Dedifferentiated amniotic fluid mesenchymal stem cell (primary cell): Measurements from ENCODE around the gene EPAS1.
"Not testable (repeated sequence)": the region's sequence is repeated elsewhere in the genome, so short reads cannot be mapped to it uniquely, and the experiment has no call there.

Source experiments
- DNase-seq: peaks from one replicate; pipeline ENCODE4 v3.0.0-alpha.2; 2016; ENCODE audit errors: extremely low spot score

EPAS1 gene

DNA sequence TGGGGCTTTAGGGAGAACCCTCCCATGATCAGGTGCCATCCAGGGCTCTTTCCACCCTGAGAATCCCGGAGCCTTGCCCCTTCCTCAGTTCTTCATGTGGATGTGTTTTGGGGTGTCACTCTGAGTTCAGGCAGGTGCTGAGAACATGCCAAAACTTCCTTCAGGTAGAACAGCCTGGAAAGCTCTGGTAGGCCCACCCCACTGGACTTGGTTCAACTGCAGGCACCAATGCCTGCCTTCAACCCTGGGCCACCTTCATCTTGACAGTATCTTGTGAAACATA is 85.8 kb downstream of the EPAS1 start:
- DNase-seq: no peak

DNA sequence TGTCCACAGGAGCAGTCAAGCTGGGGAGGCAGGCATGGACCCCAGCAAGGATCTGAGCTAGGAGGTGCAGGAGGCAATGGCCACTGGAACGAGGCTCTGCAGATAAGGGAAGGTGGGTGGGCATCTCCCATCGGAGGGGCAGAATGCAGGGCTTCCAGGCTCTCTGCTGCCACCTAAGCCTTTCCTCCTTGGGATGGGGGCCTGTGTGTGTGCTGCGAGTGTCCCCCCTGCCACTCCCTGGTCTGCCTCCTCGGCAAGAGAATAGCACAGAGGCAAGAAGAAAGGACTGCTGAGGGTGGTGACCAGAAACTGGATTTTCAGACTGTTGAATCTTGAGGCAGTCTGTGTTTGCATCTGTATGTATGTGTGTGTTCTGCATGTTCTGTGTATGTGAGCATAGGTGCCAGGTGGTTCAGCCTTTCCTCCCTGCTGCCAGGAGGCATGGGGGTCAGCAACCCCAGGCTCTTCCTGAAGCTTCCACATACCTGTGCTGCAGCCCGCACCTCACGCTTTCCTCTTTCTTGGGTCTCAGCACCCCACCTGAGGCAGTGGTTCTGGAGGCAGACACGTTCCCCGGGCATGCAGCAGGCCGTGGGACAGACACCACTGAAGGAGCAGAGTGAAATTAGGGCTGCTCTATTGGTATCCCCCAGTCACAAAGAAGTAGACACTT is 86.7 kb downstream of the EPAS1 start:
- no peak for DNase-seq

DNA sequence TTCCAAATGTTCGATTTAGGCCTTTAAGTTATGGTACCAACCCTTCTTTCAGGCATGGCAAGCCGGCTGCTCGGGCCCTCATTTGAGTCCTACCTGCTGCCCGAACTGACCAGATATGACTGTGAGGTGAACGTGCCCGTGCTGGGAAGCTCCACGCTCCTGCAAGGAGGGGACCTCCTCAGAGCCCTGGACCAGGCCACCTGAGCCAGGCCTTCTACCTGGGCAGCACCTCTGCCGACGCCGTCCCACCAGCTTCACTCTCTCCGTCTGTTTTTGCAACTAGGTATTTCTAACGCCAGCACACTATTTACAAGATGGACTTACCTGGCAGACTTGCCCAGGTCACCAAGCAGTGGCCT is 87.2 kb downstream of the EPAS1 start:
- no peak for DNase-seq

DNA sequence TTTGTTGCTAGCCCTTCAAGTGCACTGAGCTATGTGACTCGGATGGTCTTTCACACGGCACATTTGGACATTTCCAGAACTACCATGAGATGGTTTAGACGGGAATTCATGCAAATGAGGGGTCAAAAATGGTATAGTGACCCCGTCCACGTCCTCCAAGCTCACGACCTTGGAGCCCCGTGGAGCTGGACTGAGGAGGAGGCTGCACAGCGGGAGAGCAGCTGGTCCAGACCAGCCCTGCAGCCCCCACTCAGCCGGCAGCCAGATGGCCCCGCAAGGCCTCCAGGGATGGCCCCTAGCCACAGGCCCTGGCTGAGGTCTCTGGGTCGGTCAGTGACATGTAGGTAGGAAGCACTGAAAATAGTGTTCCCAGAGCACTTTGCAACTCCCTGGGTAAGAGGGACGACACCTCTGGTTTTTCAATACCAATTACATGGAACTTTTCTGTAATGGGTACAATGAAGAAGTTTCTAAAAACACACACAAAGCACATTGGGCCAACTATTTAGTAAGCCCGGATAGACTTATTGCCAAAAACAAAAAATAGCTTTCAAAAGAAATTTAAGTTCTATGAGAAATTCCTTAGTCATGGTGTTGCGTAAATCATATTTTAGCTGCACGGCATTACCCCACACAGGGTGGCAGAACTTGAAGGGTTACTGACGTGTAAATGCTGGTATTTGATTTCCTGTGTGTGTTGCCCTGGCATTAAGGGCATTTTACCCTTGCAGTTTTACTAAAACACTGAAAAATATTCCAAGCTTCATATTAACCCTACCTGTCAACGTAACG is 88.8 kb downstream of the EPAS1 start:
- DNase-seq: no peak

DNA sequence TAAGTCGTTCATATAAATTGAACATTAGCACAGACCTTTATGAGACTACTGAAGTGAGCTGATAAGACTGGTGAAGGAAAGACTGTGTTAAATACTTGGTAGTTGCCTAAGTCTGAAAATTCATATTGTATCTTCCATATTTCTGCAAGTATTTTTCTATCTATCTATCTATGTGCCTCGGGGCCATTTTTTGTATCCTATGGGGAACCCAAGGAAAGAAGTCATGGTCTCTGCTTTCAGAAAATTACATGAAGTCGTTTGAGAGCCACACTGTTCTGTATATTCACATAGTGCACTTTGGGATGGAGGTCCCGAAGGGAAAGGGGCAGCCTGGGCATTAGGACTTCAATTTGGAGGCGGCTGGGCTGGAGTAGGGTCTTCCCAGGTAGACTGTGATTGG is 89.6 kb downstream of the EPAS1 start:
- no peak for DNase-seq

DNA sequence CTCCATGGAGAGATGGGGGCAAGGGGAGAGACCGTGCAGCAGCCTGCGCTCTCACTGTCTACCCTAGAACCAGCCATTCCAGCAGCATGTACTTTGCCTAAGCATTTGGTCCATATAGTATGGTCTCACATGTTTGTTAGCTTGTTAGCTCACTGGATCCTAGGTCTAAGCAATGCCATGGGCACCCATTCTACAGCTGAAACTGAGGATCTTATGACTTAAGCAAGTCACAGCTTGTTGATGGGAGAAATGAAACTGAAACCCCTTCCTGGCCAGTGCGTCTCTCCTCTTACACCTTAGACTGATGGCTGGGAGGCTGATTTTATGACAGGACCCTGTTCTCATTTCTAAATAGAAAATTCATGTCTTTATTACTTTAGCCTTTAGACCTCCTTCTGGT is 90.1 kb downstream of the EPAS1 start:
- no peak for DNase-seq

DNA sequence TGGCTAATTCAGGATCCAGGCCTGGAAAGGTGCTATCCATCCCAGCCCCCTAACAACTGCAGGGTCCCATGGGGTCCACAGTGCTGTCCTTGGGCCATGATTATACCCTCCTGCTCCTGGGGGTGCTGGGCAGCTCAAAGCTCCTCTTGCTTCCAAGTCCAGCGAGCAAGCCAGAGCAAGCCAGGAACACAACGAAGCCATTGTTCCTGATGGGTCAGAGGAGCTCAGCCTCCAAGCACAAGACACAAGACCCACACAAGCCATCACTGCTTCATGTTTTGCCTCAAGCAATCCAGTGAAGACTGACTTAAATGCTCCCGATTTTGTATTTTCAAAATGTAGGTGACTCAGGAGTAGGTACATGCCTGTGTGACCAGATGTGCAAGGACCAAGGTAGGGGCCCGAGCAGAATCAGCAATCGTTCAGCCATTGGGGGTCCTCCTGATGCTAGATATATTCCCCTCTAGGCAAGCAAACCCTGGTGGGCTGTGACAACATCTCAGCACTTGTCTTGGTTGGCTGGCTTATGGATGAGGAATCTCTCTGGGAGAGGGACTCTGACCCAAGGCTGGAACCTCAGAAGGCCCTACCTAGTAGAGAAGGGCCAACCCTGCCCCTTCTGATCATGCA is 90.8 kb downstream of the EPAS1 start:
- no peak for DNase-seq

DNA sequence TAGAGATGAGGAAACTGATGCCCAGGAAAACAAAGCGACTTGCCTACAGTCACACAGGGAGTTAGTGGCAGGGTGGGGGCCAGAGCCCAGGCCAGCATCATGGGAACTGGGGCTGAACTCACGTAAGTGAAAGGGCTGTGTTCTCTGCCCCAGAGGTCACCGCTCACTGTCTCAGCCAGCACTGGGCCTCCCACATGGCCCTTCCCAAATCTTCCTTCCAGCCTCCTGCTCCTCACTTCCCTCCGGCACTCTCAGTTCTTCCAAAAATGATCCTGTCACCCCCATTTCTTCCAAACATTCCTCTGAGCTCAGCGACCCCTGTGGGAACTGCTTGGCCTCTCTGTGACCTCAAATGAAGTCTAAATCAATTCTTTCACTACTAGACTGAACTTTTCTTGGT is 91.7 kb downstream of the EPAS1 start:
- DNase-seq: no peak

DNA sequence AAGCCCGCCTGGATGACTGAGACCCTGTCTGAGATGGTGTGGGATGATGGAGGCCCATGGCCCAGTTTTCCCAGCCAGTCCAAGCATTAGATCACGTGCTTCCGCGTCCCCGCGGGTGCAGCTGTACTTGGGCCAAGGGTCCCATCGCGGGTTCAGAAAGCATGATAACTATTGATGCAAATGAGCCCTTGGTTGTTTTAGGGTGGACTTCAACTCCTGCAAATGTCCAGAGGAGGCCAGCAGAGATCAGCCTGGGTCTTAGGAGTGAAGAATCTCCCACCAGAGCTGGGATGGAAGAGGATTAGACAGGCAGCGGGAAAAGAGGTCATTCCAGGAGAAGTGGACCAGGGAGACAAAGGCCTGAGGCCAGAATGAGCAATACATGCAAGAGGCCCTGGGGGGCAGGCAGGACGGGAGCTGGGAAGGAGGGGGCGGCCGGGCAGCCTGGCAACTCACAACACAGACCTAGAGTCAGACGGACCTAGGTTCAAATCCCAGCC is 92.3 kb downstream of the EPAS1 start:
- no peak for DNase-seq

DNA sequence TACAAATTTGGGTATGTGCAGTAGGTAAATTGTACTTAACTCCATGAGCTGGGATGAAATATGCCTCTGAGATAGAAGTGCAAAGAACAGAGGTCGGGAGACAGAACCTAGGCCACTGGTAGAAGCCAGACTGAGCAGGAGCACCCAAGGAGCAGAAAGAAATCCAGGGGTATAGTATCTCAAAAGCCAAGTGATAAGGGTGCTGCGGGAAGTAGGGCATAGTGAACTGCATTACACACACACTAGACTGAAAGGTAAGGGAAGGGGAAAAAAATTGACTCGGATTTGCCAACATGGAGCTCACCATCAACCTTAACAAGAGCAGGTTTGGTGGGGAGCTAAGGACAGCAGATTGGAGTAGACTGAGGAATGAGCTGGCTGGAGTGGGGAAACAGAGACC is 92.8 kb downstream of the EPAS1 start:
- no peak for DNase-seq

DNA sequence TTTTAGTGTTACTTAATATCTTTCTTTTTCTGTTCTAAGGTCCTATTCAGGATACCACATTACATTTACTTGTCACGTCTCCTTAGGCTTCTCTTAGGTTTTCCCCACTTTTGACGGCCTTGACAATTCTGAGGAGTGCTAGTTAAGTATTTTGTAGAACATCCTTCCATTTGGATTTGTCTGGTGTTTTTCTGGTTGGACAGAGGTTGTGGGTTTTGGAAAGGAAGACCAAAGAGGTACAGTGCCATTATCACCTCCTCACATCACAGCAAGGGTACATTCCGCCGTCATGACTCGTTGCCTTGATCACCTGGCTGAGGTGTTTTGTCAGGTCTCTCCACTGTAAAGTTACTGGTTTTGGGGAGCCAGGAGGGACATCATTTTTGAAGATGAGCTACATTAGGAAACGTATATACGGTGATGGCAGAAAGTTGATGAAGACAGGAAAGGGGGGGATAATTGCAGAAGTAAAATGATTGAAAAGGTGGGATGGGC is 93.7 kb downstream of the EPAS1 start:
- DNase-seq: no peak

DNA sequence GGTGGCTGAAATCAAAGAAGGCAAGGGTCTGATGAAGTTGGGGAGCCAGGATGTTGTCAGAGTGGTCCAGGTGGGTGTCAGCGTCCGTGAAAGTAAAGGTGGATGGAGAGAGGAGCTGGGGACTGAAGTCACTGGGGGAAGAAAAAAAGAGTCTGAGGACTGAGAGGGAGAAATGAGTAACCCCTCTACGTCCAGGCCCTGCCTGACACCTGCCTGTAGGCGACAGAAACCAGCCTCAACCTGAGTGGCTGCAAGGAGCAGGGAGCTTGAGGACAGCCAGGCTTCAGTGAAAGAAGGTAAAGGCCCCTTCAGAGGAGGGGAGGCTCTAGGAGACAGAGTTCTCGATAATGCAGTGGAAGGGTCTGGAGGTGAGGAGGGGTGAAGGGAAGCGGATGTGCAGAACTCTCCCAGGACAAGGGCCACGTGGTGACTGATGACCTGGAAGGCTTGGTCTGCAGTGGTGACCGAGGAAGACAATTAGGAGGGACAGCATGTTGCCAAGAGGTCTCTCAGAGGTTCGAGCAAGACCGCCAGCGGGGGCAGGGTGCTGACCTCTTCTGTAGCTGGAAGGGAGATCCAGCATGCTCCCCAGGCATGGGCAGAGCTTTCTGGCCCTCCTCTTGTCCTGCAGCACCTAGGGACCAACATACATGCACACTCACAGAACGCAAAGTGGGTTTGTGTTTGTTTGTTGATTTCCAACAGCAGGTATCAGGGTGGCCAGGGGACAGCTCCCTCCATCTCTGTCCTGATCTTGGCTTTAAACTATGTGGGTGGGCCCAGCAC is 95.5 kb downstream of the EPAS1 start:
- no peak for DNase-seq

DNA sequence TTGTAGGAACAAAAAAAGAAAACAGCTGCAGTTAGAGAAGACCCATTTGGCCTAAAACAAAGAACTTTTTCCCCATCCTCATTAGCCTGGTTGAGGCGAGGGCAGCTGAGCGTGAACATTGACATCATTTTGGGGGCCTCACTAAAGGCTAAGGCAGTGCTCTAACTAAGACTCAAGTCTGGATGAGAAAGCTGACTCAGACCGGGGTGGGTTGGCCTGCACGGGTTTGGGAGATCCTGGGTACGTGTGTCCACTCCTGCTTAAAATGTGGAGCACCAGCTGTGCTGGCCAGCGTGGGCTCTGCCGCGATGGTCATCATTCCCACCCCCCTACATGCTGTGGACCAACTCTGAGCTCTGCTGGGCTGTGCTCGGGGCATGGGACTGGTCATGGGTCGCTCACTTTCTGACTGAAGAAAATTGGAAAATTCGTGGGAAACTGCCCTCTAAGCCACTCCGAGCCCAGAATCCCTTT is 96.2 kb downstream of the EPAS1 start:
- no peak for DNase-seq

DNA sequence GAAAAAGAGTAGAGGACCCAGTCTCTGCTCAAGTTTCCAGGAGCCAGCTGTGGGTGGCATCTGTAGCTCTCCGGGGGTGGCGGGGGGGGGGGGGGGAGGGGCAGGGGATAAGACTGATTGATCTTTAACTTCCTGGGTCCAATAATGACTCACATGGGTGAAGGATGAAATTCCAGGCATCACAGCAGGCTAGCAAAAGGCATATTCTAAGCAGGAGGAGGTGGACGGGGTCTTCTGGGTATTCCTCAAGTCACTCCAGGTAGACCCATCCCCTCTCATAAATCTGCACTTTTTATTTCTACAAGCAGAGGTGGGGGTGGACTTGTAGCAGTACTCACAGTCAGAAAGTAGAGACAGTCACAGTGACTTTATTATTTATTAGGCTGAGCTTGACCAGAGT is 96.7 kb downstream of the EPAS1 start:
- DNase-seq: no peak

DNA sequence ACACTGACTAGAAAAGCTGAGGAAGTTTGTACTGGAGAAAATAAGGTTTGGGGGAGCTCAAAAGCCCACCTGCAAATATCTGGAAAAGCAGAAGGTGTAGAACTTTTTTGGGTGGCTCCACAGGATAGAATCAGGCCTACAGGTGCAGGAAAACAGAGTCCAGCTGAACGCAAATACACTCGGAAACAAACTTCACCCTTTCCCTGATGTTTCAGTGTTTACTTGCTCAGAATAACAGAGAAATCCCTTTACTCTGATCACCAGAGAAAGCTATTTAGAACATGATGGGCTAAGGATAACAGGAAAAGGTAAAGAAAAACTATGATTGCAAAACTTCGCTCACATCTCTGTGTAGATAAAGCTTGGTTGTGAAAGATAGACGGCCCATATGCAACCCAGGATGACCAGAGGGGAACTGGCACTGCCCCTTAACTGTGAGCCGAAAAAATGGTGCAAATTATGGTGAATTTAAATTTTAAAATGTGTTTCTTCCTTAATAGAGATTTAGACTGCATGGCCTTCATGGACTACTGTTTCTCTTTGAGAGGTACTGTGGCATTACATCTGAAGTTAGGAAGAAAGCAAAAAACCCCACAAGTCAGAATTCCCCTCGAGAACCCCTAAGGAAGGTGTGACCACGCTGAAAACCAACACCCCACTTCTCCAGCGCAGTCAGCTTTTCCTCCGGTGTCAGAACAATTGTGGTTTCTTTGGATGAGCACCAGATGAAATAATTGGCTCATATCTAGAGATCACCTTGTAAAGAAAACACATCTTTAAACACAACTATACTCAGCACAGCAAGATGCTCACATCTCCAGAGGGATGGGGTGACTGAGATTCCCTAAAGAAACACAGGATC is 97.7 kb downstream of the EPAS1 start:
- DNase-seq: no peak

DNA sequence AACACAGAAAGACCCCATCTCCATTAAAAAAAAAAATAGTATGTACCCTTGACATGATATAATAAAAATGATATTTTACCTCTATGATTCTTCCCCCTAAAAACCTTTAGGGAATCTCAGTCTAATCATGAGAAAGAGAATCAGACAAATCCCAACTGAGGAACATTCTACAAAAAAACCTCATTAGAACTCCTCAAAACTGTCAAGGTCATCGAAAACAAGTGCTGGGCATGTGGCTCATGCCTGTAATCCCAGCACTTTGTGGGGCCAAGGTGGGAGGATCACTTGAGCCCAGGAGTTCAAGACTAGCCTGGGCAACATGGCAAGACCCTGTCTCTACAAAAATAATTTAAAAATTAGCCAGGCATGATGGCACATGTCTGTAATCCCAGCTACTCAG is 98.5 kb downstream of the EPAS1 start:
- DNase-seq: not testable (repeated sequence)

DNA sequence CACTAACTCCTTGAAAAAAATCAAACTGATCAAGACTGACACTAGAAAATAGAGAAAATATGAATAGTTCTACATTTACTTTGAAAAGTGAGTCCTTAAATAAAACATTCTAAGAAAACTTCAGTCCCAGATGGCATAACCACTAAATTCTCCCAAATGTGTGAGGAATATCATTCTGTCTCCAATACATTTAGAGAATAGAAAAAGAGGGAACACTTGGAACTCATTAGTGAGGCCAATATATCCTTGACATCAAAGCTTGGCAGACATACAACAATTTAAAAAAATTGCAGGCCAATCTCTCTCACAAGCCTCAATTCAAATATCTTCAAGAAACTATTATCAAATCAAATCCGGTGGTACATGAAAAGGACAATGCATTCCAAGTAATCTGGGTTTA is 102.8 kb downstream of the EPAS1 start:
- DNase-seq: no peak

DNA sequence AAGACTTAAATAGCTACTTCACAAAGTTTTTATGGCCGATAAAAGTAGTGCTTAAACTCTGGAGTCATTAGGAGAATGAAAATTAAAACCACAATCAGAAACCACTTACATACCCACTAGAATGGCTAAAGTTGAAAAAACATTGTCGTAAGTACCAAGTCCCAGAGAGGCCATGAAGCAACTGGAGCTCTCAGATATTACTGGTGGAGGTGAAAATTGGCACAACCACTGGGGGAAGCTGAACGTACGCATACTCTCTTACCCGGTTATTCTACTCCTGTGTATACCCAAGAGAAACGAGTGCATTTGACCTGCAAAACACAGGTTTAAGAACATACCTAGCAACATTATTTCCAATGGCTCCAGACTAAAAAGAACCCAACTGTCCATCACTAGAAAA is 105.7 kb downstream of the EPAS1 start:
- DNase-seq: no peak

DNA sequence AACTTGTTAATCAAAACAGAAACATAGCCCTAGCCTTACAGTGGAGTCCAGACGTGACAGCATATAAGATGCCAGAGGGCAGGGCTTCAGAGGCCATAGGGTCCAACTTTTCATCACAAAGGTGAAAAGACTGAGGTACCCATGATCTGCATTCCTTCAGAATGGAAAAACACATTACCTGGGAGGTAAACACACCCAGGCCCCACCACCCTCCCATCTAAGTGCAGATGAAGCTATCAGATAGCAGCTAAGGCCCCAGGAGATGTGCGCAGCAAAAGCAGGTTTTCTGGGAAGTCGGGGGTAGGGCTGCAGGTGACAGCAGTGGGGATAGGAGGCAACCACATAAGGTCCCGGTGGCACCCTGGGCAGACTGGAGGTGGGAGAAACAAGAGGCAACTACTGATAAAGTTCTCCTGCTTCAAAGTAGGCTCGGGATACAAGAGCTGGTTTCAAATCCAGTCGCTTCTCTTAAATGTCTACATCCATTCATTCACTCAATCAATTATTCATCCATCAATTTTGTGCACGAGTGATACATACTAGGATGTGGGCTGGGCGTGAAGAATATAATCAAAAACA is 107.1 kb downstream of the EPAS1 start:
- DNase-seq: no peak

DNA sequence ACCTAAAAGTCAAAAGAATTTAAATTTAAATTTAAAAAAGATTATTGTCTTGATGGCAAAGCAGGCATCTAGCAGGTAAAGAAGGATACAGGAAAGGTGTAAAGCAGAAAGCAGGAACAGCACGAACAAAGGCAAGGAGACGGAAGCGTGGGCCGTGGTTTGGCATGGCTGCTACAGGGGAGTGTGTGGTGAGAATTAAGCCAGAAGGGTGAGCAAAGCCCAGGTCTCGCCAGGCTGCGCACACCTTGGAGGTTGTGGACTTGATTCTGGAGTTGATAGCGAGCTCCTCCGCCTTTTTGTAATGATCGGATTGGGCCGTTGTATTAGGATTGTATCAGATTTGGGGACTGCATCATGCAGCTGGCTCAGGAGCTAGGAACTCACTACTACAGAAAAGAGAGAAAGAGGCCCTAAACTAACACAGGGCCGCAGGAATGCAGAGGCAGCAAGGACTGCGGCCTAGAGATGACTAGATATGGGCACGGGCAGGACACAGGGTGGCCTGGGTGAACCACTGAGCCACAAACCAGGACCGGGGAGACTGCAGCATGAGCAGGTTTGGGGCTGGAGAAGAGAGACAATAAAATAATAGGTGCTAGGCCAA is 110.7 kb downstream of the EPAS1 start:
- DNase-seq: no peak
